Liver (tissue), 9 donors: ENCODE results near the gene GRWD1. TPM values are rescaled to one million over a fixed set of nuclear protein-coding genes. Genes with fewer than 3 reads are reported as not detected.

Source experiments
- DNase-seq: peaks from one replicate; pipeline ENCODE4 v3.0.0-alpha.2; 2017; ENCODE audit warnings: low spot score
- H3K27ac ChIP-seq, 2 donors: one replicate each; pipeline ENCODE4 v1.7.0; 2013; ENCODE audit warnings: inconsistent platforms in 2 of 2, low read length in 2 of 2, control low read depth in 1 of 2, low read depth in 1 of 2, mild to moderate bottlenecking in 1 of 2
- H3K27me3 ChIP-seq, 4 donors: one replicate each; pipeline versions ENCODE4 v1.6.1 to v1.7.0; 2013; ENCODE audit warnings: low read length in 3 of 4, inconsistent platforms in 1 of 4, mild to moderate bottlenecking in 1 of 4, moderate library complexity in 1 of 4; ENCODE audit not compliant: control insufficient read depth in 4 of 4, insufficient read depth in 4 of 4
- H3K36me3 ChIP-seq, 4 donors: one replicate each; pipeline versions ENCODE4 v1.6.1 to v1.7.0; 2013; ENCODE audit warnings: low read length in 3 of 4, mild to moderate bottlenecking in 3 of 4, low read depth in 1 of 4, moderate library complexity in 1 of 4; ENCODE audit not compliant: control insufficient read depth in 4 of 4, insufficient read depth in 3 of 4
- H3K4me1 ChIP-seq, 4 donors: one replicate each; pipeline versions ENCODE4 v1.6.1 to v1.7.0; 2013; ENCODE audit warnings: low read length in 3 of 4, mild to moderate bottlenecking in 3 of 4, moderate library complexity in 1 of 4; ENCODE audit not compliant: control insufficient read depth in 4 of 4, insufficient read depth in 4 of 4
- H3K4me3 ChIP-seq, 3 donors: one replicate each; pipeline versions ENCODE4 v1.6.1 to v1.7.0; 2013; ENCODE audit warnings: low read length in 3 of 3, control low read depth in 1 of 3, low read depth in 1 of 3, mild to moderate bottlenecking in 1 of 3
- H3K9ac ChIP-seq, 2 donors: one replicate each; pipeline ENCODE4 v1.7.0; 2013; ENCODE audit warnings: low read length in 2 of 2, mild to moderate bottlenecking in 2 of 2, moderate library complexity in 2 of 2, control low read depth in 1 of 2, low read depth in 1 of 2
- H3K9me3 ChIP-seq, 4 donors: one replicate each; pipeline versions ENCODE4 v1.6.1 to v1.7.0; 2013; ENCODE audit warnings: low read length in 3 of 4; ENCODE audit not compliant: control insufficient read depth in 4 of 4
- ATF3 ChIP-seq: IDR thresholded peaks from 2 replicates; pipeline ENCODE4 v1.6.1; 2016; ENCODE audit warnings: antibody characterized with exemption
- CTCF ChIP-seq: fragments of 150-350 bp; IDR thresholded peaks from 2 replicates; pipeline ENCODE4 v1.5.1; 2017; ENCODE audit warnings: improper control_type of control experiment, low read depth, low read length; ENCODE audit not compliant: missing input control
- EGR1 ChIP-seq, 2 donors: IDR thresholded peaks; 2 replicates each; pipeline ENCODE4 v1.6.1; 2016 to 2018; ENCODE audit warnings: antibody characterized with exemption in 2 of 2, low read depth in 2 of 2
- FOXA1 ChIP-seq: IDR thresholded peaks from 2 replicates; pipeline ENCODE4 v1.6.1; 2016; ENCODE audit warnings: antibody characterized with exemption
- FOXA2 ChIP-seq: IDR thresholded peaks from 2 replicates; pipeline ENCODE4 v1.6.1; 2016; ENCODE audit warnings: antibody characterized with exemption
- GABPA ChIP-seq, 2 donors: IDR thresholded peaks in 1 of 2; conservative IDR thresholded peaks in 1 of 2; 2 replicates each; pipeline ENCODE4 v1.6.1; 2016; ENCODE audit warnings: antibody characterized with exemption in 2 of 2, mild to moderate bottlenecking in 1 of 2, moderate library complexity in 1 of 2
- HNF4G ChIP-seq: IDR thresholded peaks from 2 replicates; pipeline ENCODE4 v1.6.1; 2016; ENCODE audit warnings: antibody characterized with exemption
- JUND ChIP-seq, 2 donors: IDR thresholded peaks; 2 replicates each; pipeline ENCODE4 v1.6.1; 2016; ENCODE audit warnings: antibody characterized with exemption in 2 of 2
- MAX ChIP-seq: IDR thresholded peaks from 2 replicates; pipeline ENCODE4 v1.6.1; 2016; ENCODE audit warnings: antibody characterized with exemption
- NR2F2 ChIP-seq: IDR thresholded peaks from 2 replicates; pipeline ENCODE4 v1.6.1; 2016; ENCODE audit warnings: antibody characterized with exemption
- RAD21 ChIP-seq, 2 donors: IDR thresholded peaks; 2 replicates each; pipeline ENCODE4 v1.6.1; 2016; ENCODE audit warnings: antibody characterized with exemption in 2 of 2, mild to moderate bottlenecking in 2 of 2
- REST ChIP-seq: IDR thresholded peaks from 2 replicates; pipeline ENCODE4 v1.6.1; 2016; ENCODE audit warnings: antibody characterized with exemption, mild to moderate bottlenecking
- SP1 ChIP-seq: IDR thresholded peaks from 2 replicates; pipeline ENCODE4 v1.6.1; 2018; ENCODE audit warnings: antibody characterized with exemption, mild to moderate bottlenecking
- TAF1 ChIP-seq: conservative IDR thresholded peaks from 2 replicates; pipeline ENCODE4 v1.6.1; 2016; ENCODE audit warnings: antibody characterized with exemption, mild to moderate bottlenecking
- YY1 ChIP-seq: IDR thresholded peaks from 2 replicates; pipeline ENCODE4 v1.6.1; 2016; ENCODE audit warnings: antibody characterized with exemption, mild to moderate bottlenecking
- WGBS: extraction: QIAGEN DNeasy Blood & Tissue Kit; methylation state at CpG from one replicate; pipeline ENCODE4 v1.1.7; 2013; 5-methylcytosine and 5-hydroxymethylcytosine counted together
- polyA plus RNA-seq, 2 donors: library from polyadenylated mRNA; stranded (reverse) in 1 of 2; unstranded in 1 of 2; fragments of 200-250 nt in 1 of 2; fragments of >200 nt in 1 of 2; fragmentation: Nextera tagmentation in 1 of 2; extraction: Ambion mirVana in 1 of 2; gene quantifications; one replicate each; pipeline versions ENCODE4 v1.2.1 to v1.2.3, GENCODE V29; 2013 to 2015
- total RNA-seq, 2 donors: library from RNA; depleted of rRNA; stranded (reverse); fragments of >200 nt; gene quantifications; one replicate each; pipeline ENCODE4 v1.2.3, GENCODE V29; 2014
- donor health status: healthy.
- donor health status: healthy.
- donor health status: healthy.
- donor health status: healthy.
- donor health status: healthy.

The GRWD1 gene
- total and polyA plus RNA-seq, 4 donors = 7.1 to 31.7 (median 15.3) TPM

- TF ChIP-seq MAX = no peak
- TF ChIP-seq REST = no peak
- no peak for TF ChIP-seq YY1
- TF ChIP-seq RAD21 (IDR thresholded peaks at IDR 0.05) = no peak
- no peak for TF ChIP-seq CTCF
- TF ChIP-seq TAF1 = no peak
- no peak for TF ChIP-seq FOXA1
- TF ChIP-seq NR2F2 = no peak
- TF ChIP-seq GABPA (IDR thresholded peaks at IDR 0.05 in 1 of 2, conservative IDR thresholded peaks at IDR 0.05 in 1 of 2) = no peak
- no peak for TF ChIP-seq FOXA2
- no peak for TF ChIP-seq EGR1 (IDR thresholded peaks at IDR 0.05; ENCODE audit: low read depth in 2 of 2)
- no peak for DNase-seq
- Histone ChIP-seq H3K9me3 (no peaks in the 10 kb centered on the region), H3K4me1 (peaks cover 4 to 24% (median 14%) of the 10 kb centered on the region in 4 donors), H3K4me3 (peak overlapping the region in 1 of 3 donors; percentile 39), H3K27ac (no peak overlapping the region), H3K9ac (no peak overlapping the region), H3K36me3 (peaks cover 0 to under 1% (median 0%) of the 10 kb centered on the region in 4 donors), H3K27me3 (no peaks in the 10 kb centered on the region)
- WGBS = 37% methylated on average over 94 of the region's 94 CpGs
These were observed 3.4 kb upstream of the GRWD1 start for GRCh38 chr19:48442116-48443035.

GRCh38 chr19:48443256-48443655 lies 2.5 kb upstream of the GRWD1 start:
- no peaks in the 10 kb centered on the region for H3K27me3 ChIP-seq
- 11% methylated on average over 60 of the region's 60 CpGs for WGBS
- peaks cover 0 to 9% (median 4%) of the 10 kb centered on the region in 4 donors for H3K36me3 ChIP-seq
- H3K4me3 ChIP-seq = peak overlapping the region in 1 of 3 donors; percentile 39
- H3K9me3 ChIP-seq = no peaks in the 10 kb centered on the region
- peaks cover 4 to 24% (median 14%) of the 10 kb centered on the region in 4 donors for H3K4me1 ChIP-seq
- TF ChIP-seq FOXA2 (no peak), JUND (IDR thresholded peaks at IDR 0.05) (no peak), SP1 (no peak), RAD21 (IDR thresholded peaks at IDR 0.05) (no peak), CTCF (no peak), YY1 (no peak), HNF4G (no peak), GABPA (IDR thresholded peaks at IDR 0.05 in 1 of 2, conservative IDR thresholded peaks at IDR 0.05 in 1 of 2) (no peak), EGR1 (IDR thresholded peaks at IDR 0.05; ENCODE audit: low read depth in 2 of 2) (no peak), REST (no peak), ATF3 (no peak)
- no peak overlapping the region for H3K27ac ChIP-seq
- no peak overlapping the region for H3K9ac ChIP-seq
- no peak for DNase-seq
